Left hindlimb (tissue), 1 donor: Measurements from ENCODE around the gene TIGD1.
"Not testable (repeated sequence)": the region's sequence is repeated elsewhere in the genome, so short reads cannot be mapped to it uniquely, and the experiment has no call there.

Source experiments
- DNase-seq: peaks from one replicate; pipeline ENCODE4 v3.0.0-alpha.2; 2018

Gene TIGD1

DNA sequence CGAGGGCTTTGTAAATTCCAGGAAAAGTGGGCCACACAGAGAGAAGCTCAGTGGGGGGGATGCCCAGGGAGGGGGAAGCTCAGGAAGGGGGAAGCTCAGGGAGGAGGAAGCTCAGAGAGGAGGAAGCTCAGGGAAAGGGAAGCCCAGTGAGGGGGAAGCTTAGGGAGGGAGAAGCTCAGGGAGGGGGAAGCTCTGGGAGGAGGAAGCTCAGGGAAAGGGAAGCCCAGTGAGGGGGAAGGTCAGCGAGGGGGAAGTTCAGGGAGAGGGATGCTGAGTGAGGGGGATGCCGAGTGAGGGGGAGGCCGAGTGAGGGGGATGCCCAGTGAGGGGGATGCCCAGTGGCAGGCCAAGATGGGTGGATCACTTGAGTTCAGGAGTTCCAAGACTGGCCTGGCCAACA, 11.7 kb downstream of the TIGD1 start:
- no peak for DNase-seq

DNA sequence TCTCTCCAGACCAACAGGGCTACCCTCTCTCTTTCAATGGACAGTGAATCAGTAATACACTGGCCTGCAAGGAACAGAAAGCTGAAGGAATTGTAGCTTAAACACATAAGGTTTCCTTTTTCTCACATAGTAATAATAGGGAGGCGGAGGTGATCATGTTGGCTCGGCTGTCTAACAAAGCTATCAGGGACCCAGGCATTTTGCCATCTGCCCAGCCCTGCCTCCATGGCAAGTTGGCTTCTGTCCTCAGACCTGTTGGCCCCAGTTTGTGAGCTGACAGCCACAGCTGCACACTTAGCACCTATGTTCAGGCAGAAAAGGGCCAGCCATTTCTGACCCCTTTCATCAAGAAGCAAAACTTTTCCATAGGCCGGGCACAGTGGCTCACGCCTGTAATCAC, 12.9 kb downstream of the TIGD1 start:
- no peak for DNase-seq

DNA sequence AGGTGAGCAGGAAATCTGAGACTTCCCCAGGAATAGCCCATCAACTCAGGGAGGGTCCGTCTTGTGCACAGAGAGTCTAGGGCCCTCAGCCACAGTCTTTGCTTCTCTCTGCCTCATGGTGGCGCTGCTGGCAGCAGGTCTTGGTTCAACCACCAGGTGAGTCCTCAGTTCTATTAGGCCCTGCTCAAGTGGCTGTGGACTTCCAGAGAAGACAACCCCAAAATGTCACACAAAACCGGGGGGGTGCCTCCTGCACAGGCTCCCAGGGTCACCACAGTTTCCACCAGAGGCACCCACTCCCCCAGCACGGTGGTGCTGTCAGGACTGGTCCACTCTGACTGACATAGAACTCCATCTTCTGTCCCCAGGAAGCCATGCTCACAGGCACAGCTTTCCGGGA, 13.3 kb downstream of the TIGD1 start:
- DNase-seq: no peak

DNA sequence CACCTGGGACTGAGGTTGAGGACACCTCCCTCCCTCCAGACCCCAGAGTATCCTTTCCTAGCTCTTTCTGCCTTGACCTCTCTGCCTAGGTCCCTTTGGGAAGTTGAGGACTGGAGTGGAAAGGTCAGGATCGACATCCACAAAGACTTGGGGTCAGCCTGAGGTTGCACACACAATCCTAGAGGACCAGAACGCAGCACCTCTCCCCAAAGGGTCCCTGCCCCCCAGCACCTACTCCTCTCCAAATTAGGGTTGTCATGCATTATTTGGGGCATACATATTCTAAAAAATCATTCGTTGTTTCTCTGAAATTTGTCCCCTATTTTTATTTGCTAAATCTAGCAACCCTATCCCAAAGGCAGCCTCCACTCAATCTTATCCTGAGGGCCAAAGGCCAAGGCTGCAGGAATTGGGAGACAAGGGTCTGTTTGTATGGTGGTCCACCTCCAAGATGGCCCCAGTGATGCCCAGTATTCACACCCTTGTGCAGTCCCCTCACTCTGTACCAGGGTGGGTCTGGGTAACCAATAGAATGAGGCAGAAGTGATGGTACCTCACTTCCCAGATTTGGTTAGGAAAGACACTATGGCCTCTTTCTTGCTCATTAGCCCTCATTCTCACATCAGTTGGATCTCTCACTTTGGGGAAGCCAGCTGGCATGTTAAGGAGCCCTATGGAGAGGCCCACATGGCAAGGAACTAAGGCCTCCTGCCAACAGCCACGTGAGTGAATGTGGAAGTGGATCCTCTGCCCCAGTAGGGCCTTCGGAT, 14.4 kb downstream of the TIGD1 start:
- DNase-seq: no peak

DNA sequence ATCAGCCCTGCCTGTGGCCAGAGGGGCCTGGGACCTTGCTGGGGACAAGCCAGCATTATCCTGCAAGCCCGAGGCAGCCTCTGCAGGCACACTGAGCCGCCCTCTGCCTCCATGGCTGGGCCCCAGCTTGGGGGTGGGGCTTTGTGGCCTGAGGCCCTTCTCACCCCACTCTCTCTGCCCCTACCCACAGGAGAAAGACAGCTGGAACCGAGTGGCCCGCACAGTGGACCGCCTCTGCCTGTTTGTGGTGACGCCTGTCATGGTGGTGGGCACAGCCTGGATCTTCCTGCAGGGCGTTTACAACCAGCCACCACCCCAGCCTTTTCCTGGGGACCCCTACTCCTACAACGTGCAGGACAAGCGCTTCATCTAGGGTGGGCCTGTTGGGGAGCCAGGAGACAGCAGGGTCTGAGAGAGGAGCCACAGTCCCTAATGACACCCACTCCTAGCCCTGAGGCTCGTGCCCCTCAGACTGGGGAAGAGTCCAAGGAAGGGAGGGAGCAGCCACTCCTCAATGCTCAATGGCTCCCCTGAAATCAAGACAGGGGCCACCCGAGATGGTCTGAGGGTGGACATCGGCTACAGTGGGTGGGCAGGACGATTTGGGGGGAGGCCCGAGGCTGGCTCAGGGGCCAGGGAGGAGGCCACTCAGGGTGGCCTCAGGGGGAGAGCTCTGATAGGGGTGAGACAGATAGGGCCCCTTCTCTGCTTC, 15.3 kb downstream of the TIGD1 start:
- DNase-seq: no peak

DNA sequence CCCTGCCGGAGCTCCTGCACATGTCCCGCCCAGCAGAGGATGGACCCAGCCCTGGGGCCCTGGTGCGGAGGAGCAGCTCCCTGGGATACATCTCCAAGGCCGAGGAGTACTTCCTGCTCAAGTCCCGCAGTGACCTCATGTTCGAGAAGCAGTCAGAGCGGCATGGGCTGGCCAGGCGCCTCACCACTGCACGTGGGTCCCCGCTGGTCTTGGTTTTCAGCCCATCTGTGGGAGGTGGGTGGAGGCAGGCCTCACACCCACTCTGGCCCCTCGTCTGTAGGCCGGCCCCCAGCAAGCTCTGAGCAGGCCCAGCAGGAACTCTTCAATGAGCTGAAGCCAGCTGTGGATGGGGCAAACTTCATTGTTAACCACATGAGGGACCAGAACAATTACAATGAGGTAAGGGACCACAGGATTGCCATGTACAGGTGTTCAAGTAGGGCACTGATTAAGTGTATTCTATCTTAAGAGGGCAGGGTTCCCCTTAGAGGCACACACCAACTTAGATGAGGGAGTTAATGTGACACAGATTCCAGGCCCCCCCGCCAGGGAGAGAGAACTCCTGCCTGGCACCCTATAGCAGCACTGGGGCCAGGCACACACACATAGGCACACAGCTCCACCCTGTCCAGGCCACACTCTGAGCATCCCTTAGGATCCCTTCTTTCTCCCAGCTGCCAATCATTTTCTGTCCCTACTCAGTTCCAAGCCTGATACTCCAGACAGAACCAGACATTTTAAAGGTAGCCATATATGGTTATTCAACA, 16.2 kb downstream of the TIGD1 start:
- no peak for DNase-seq

DNA sequence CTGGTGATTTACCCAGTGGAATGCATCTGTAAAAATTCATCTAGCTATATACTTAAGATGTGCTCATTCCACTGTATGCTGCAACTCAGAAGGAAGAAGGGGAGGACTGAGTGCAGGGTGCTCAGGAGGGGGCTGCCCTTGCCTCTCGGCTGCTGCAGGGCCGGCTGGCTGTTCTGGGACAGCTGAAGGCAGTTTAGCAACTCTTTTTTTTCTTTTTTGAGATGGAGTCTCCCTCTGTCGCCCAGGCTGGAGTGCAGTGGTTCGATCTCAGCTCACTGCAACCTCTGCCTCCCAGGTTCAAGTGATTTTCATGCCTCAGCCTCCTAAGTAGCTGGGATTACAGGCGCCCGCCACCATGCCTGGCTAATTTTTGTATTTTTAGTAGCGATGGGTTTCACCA, 17.5 kb downstream of the TIGD1 start:
- not testable (repeated sequence) for DNase-seq

DNA sequence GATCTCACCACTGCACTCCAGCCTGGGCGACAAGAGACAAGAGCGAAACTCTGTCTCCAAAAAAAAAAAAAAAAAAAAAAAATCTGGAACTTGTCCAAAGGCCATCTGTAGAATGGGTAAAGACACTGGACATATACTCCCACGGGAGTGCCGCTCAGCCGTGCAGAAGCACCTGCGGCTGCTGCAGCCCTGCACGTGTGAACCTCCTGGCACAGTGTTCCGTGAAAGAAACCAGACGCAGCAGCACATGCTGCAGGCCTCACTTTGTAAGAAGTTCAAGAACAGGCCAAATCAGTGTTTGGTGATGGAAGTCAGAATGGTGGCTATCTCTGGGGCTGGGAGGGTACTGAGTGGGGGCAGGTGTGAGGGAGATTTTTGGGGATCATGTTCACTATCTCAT, 17.9 kb downstream of the TIGD1 start:
- no peak for DNase-seq

DNA sequence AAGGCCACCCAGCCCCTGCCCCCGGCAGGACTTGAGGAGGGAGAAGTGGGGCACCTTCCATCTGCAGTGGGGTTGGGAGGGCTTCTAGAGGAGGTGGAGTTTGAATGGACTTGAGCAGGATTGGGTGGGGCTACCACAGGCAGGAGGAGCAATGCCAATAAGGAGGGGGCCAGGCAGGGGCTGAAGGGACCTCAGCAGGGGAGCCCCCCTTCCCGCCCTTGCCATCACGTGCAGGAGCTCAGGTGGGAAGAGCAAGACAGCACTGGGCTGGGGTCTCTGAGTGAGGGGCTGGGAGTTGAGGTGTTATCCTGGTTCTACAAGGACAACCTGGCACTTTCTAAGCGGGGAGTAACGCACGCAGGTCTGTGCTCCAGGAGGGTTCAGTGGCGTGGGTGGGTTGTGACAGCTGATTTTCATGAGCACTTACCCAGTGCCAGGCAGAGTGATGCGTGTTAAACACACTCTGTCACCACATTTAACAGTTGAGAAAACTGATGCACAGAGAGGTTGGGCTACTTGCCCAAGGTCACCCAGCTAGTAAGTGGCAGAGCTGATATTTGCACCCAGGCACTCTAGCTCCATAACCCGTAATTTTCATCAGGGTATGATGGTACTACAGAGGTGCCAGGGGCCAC, 19.6 kb downstream of the TIGD1 start:
- DNase-seq: no peak

DNA sequence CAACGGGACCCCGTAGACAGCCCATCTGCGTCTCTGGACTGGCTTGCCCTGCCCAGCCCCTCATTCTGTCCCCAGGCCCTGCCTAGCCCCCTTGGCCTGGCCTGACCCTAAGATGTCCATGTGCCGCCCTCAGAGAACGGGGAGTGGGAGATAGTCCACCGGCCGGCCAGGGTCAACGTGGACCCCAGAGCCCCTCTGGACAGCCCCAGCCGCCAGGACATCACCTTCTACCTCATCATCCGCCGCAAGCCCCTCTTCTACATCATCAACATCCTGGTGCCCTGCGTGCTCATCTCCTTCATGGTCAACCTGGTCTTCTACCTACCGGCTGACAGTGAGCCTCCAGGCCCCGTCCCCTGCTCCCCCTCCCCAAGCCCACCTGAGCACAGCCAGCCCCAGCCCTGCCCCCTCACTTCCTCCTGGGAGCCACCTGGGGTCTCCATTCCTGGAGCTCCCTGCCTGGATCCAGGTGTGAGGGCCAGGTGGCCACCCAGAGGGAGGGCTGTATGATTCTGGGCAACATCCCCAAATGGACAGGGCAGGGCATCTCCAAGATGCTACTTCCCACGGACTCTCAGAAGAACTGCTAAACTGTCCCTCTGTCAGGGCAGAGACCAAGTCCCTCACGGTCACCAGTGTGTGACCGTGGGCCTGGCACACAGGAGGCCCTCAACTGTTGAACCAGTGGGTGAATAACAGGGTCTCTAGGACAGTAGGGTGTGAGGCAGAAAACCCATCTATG, 20.4 kb downstream of the TIGD1 start:
- peak; percentile 26 for DNase-seq

DNA sequence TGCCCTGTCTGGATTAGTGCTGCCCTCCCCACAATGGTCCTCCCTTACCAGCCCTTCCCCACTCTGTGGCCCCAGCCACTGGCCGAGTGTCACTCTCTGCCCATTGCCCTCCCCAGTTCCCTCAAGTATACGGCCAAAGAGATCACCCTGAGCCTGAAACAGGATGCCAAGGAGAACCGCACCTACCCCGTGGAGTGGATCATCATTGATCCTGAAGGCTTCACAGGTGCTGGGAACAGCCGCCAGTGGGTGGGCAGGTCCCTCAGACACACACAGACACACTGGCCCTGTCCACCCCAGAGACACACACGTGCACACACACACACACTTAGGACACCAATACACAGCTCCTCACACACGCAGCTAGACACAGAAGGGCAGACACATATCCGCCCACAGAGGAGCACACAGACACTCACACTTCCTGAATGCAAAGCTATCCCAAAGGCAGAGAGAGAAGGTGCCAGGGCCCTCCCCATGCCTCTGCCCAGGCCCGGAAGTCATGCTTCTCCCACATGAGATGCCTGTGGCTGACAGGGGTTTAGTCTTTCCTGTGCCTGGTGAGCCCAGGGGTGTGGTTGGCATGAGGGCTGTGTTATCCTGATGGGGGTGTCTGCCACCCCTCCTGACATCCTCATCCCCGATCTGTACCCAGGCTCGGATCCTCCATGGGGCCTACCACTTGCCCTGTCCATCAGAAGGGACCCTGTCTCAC, 21.5 kb downstream of the TIGD1 start:
- DNase-seq: peak; percentile 32

DNA sequence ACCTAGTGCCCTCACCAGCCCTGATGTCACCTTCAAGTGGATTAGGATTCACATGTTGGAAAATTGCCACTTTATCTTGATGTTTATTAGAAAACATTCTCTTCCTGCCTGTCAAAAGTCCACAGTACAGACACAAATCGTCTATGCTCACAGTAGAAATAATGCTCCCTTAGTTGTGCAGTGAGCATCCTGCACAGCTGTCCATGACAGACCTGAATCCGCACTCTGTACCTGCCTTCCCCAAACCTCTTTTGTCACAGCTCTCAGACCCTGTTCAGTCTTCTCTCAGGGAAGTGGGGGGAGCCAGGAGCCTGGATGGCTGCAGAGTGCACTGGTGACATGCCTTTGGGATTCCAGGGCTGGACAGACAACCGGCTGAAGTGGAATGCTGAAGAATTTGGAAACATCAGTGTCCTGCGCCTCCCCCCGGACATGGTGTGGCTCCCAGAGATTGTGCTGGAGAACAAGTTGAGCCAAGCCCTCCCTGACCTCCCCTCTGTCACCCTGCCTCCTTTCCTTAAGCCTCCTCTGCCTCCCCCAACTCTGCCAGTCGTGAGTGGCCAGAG, 22.4 kb downstream of the TIGD1 start:
- no peak for DNase-seq

DNA sequence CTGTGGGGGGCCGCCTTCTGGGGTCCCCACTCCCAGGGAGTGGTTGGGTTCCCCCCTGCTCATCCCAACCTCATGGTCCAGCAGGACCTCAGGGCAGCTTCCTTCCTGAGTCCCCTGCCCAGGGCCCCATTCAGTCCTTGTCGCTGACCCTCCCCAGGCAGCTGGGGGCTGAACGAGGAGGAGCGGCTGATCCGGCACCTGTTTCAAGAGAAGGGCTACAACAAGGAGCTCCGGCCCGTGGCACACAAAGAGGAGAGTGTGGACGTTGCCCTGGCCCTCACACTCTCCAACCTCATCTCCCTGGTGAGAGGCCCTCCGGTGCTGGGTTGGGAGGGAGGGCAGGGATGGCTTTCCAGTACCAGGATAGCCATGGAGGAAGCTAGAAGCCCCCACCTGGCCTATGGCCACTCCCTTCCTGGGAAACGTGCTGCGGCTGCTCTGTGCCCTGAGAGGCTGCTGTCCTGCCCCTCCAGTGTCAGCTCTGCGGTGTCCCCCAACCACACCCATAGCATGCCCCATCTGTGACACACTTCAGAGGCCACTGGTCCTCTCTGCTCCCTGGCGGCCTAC, 23.9 kb downstream of the TIGD1 start:
- no peak for DNase-seq

DNA sequence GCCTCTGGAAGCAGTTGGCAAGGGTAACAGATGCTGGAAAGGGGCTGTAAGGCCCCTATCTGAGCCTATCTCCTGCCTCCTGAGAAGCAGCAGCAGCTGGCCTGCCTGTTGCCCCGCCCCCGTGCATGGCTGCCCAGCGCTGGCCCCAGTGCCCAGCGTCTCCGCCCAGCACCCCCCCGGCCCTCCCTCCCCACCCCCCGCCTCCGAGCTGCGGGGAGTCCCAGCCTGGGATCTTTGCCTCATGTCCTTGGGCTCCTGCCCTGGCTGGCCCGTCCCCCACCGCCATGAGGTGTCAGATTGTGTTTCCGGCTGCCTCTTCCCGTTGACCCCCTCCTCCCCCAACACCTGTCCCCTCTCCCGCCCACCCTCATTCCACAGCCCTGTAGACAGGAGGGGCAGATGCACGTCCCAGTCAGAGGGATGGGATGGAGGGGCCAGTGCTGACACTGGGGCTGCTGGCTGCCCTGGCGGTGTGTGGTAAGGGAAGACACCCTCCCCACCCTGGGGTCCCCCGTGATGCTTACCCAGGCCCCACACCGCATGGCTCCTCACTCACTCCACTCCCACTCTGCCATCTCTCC, 24.5 kb downstream of the TIGD1 start, which contains the start of gene CHRND:
CHRND (plus strand) TSS at position 370 of the 581 bp plus-strand sequence; CDS start at position 426, 56 bp downstream.
- DNase-seq: peak; percentile 86

DNA sequence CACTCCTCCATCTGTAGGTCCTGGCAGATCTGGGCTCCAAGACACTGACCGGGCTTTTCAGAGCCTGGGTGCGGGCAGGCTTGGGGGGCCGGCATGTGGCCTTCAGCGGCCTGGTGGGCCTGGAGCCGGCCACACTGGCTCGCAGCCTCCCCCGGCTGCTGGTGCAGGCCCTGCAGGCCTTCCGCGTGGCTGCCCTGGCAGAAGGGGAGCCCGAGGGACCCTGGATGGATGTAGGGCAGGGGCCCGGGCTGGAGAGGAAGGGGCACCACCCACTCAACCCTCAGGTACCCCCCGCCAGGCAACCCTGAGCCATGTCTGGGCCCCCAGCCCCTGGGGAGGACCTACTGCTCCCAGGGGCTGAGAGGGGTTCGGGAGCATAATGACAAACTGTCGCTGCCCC, 25.2 kb downstream of the TIGD1 start:
- DNase-seq: no peak

DNA sequence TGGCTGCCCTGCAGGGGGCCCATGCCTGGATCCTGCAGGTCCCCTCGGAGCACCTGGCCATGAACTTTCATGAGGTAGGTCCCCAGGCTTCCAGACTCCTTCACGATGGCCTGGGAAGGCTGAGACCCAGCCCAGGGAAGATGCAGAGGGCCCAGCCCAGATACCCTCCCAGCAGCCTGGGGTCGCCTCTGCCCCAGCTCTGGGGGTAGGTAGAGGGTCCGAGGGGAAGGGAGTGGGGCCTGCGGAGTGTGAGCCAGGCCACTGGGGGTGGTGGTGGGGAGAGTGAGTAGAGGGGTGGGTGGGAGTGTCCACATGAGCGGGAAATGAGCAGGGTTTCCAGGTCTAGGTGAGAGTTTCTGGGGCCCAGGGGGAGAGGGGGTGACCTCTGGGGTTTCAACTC, 25.6 kb downstream of the TIGD1 start:
- DNase-seq: no peak

DNA sequence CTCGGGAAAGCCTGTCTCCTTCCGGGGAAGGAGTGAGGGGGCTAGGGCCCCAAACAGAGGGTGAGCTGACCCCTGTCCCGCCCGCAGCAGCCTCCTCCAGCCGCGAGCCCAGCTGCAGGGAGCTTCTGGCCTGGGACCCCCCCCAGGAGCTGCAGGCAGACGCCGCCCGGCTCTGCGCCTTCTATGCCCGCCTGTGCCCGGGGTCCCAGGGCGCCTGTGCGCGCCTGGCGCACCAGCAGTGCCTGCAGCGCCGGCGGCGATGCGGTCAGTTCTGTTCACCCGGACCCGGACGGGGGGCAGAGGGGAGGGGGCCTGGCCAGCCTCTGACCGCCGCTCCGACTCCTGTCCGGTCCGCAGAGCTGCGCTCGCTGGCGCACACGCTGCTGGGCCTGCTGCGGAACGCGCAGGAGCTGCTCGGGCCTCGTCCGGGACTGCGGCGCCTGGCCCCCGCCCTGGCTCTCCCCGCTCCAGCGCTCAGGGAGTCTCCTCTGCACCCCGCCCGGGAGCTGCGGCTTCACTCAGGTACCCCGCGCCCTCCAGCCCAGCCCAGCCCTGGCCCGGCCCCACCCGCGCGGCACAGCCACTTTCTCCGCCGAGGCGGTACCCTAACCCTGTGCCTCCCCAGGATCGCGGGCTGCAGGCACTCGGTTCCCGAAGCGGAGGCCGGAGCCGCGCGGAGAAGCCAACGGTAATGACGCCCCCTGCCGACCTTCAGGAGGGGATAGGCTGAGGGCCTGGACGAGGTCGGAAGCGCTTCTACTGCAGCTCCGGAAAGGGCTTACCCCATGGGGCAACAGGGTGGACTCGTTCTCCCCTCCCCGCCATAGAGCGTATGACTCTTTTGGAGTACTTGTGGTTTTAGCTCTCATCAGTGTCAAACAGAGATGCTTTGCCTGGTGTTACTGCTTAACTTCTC, 26.4 kb downstream of the TIGD1 start:
- no peak for DNase-seq

DNA sequence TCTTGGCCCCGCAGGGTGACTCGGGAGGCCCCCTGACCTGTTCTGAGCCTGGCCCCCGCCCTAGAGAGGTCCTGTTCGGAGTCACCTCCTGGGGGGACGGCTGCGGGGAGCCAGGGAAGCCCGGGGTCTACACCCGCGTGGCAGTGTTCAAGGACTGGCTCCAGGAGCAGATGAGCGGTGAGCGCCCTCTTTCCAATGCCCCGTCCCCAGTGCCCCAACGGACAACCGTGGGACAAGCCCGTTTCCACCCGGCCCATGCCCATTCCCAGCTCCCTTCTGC, 27.0 kb downstream of the TIGD1 start:
- no peak for DNase-seq

DNA sequence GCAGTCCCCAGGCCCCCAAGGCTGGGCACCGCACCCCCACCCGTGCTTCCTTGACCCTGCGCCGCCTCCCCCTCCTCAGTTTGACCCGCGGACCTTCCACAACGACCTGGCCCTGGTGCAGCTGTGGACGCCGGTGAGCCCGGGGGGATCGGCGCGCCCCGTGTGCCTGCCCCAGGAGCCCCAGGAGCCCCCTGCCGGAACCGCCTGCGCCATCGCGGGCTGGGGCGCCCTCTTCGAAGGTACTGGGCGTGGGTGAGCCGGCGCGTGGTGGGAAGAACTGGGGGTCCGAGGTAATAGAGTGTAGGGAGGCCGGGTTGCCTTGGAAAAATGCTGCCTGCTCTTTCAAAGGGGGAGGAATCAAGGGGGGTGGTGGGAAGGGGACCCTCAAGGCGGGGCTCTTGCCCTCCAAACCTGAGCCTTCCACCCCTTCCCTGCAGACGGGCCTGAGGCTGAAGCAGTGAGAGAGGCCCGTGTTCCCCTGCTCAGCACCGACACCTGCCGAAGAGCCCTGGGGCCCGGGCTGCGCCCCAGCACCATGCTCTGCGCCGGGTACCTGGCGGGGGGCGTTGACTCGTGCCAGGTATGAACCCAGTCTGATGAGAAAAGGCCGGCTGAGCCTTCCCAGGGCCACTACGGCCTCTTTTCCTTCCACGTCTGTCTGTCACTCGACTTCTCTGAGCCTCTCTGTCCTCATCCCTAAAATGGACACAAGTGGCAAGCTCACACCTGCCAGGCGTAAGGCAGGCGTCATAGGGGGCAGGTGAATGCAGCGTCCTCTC, 27.5 kb downstream of the TIGD1 start:
- DNase-seq: no peak
